Measurements from ENCODE around the gene MRPS18B. TPM values are rescaled to one million over a fixed set of nuclear protein-coding genes. Genes with fewer than 3 reads are reported as not detected.
A peak's percentile ranks its signal among the peaks of the same experiment; 100 is the strongest.

The MRPS18B gene
- total and polyA plus RNA-seq, 4 donors: 24.9 to 81.5 (median 53.6) TPM

DNA sequence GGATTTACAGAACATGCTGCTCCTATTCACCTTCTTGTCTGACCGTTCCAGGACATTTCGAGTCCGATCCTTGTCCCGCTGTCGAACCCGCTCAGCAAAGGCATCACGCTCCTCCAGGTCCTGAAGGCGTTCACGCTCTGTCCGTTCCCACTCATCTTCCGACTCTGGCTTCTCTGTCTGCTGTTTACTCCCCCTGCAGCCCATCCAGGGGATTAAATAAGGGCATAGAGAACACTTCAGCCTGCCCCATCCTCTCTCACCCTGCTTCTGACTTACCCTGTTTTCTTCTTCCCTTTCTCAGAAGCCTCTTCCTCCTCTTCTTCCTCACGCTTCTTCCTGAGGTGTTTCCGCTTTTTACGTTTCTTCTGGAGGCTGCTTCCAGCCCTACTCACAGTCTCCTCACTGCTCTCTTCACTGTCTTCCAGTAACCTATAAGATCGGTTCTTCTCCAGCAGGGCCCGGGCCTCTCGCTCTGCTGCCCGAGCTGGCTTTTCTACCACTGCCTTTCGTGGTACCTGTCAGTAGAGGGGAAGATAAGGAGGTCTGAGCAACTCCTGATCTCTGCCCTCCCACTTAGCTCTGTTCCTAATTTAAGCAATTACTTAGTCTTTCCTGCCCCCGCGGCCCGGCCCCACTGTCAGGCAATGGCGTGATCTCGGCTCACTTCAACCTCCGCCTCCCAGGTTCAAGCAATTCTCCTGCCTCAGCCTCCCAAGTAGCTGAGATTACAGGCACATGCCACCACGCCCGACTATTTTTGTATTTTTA is 53.3 kb downstream of the MRPS18B start:
- no peak for TF ChIP-seq CTCF (IDR thresholded peaks at IDR 0.05; ENCODE audit: control extremely low read depth, extremely low read depth)
- Histone ChIP-seq H3K4me1 (ENCODE audit: control insufficient read depth in 5 of 5, insufficient read depth in 5 of 5, low read length in 5 of 5) (peaks cover 0 to 8% (median 3%) of the 10 kb centered on the region in 5 donors), H3K9ac (ENCODE audit: insufficient read depth in 1 of 2, low read length in 2 of 2) (no peak overlapping the region), H3K27ac (ENCODE audit: low read depth in 1 of 2, low read length in 1 of 2) (no peak overlapping the region), H3K36me3 (ENCODE audit: control insufficient read depth in 4 of 4, insufficient read depth in 4 of 4, low read length in 4 of 4) (peaks cover 11 to 18% (median 17%) of the 10 kb centered on the region in 4 donors), H3K4me3 (no peak overlapping the region), H3K9me3 (ENCODE audit: control insufficient read depth in 4 of 4, insufficient read depth in 3 of 4, low read length in 3 of 4) (no peaks in the 10 kb centered on the region), H3K27me3 (ENCODE audit: control insufficient read depth in 3 of 3, insufficient read depth in 3 of 3, low read length in 2 of 3) (no peaks in the 10 kb centered on the region)
- WGBS, 2 donors: 88 to 91% methylated on average over 27 of the region's 27 CpGs
- no peak for DNase-seq
- no peak for ATAC-seq (ENCODE audit: insufficient read depth, low FRiP score)

GRCh38 chr6:30672445-30673253 is 55.0 kb downstream of the MRPS18B start, which contains the start of gene DHX16:
Gene DHX16, minus strand, starts transcription at chr6:30673006. Its CDS starts 165 bp downstream, at chr6:30672841.
- Histone ChIP-seq H3K4me3 (peak within 1 kb of the TSS; percentile 65), H3K9me3 (ENCODE audit: control insufficient read depth in 4 of 4, insufficient read depth in 3 of 4, low read length in 3 of 4) (no peaks in the 10 kb centered on the region), H3K36me3 (ENCODE audit: control insufficient read depth in 4 of 4, insufficient read depth in 4 of 4, low read length in 4 of 4) (peaks cover 19 to 23% (median 22%) of the 10 kb centered on the region in 4 donors), H3K27me3 (ENCODE audit: control insufficient read depth in 3 of 3, insufficient read depth in 3 of 3, low read length in 2 of 3) (no peaks in the 10 kb centered on the region), H3K9ac (ENCODE audit: insufficient read depth in 1 of 2, low read length in 2 of 2) (peak within 1 kb of the TSS; percentile 77 to 89), H3K4me1 (ENCODE audit: control insufficient read depth in 5 of 5, insufficient read depth in 5 of 5, low read length in 5 of 5) (peaks cover 0 to 8% (median 3%) of the 10 kb centered on the region in 5 donors), H3K27ac (ENCODE audit: low read depth in 1 of 2, low read length in 1 of 2) (peak within 1 kb of the TSS; percentile 45 to 91)
- ATAC-seq (ENCODE audit: insufficient read depth, low FRiP score): peak; percentile 92
- peak; percentile 96 to 98 (median 98) for DNase-seq
- 0% methylated on average over 57 of the region's 57 CpGs for WGBS, 2 donors
- TF ChIP-seq CTCF (IDR thresholded peaks at IDR 0.05; ENCODE audit: control extremely low read depth, extremely low read depth): peak; percentile 92

Small RNA genes within 50 kb of the gene (small RNA-seq; reads per million reads assigned to genes)
- 1.8 reads per million, percentile 90 among the genes with 10 or more reads in this experiment for gene MIR877 (ENCODE audit: low replicate concordance)

Other genes with a start within 250 kb of the MRPS18B start
- 100 to 1,000 TPM; 502 to 611 TPM for gene HLA-E, start 128.3 kb upstream of the MRPS18B start, total RNA-seq
- 1,000 to 10,000 TPM in 1 of 2 donors, 100 to 1,000 TPM in 1; 618 to 1,209 TPM for gene HLA-E, start 128.3 kb upstream of the MRPS18B start, polyA plus RNA-seq
- 10 to 100 TPM; 42.0 to 67.3 TPM for gene GNL1, start 61.4 kb upstream of the MRPS18B start, total RNA-seq
- gene GNL1, start 61.4 kb upstream of the MRPS18B start, polyA plus RNA-seq: 10 to 100 TPM; 41.0 to 68.5 TPM
- 10 to 100 TPM in 1 of 2 donors, 1 to 10 TPM in 1; 8.4 to 10.9 TPM for gene PRR3, start 60.5 kb upstream of the MRPS18B start, total RNA-seq
- 10 to 100 TPM in 1 of 2 donors, 1 to 10 TPM in 1; 8.6 to 11.5 TPM for gene PRR3, start 60.5 kb upstream of the MRPS18B start, polyA plus RNA-seq
- gene ABCF1, start 46.4 kb upstream of the MRPS18B start, total RNA-seq: 10 to 100 TPM; 28.8 to 55.4 TPM
- gene ABCF1, start 46.4 kb upstream of the MRPS18B start, polyA plus RNA-seq: 10 to 100 TPM; 25.8 to 43.5 TPM
- gene PPP1R10, start 597 bp upstream of the MRPS18B start, total RNA-seq: 10 to 100 TPM; 36.9 to 73.4 TPM
- 10 to 100 TPM; 21.5 to 22.1 TPM for gene PPP1R10, start 597 bp upstream of the MRPS18B start, polyA plus RNA-seq
- gene ATAT1, start 9.0 kb downstream of the MRPS18B start, total RNA-seq: 10 to 100 TPM; 10.1 to 13.3 TPM
- 1 to 10 TPM; 5.5 to 5.6 TPM for gene ATAT1, start 9.0 kb downstream of the MRPS18B start, polyA plus RNA-seq
- gene C6orf136, start 29.3 kb downstream of the MRPS18B start, total RNA-seq: 10 to 100 TPM in 1 of 2 donors, 1 to 10 TPM in 1; 5.1 to 17.4 TPM
- gene C6orf136, start 29.3 kb downstream of the MRPS18B start, polyA plus RNA-seq: 10 to 100 TPM in 1 of 2 donors, 1 to 10 TPM in 1; 9.2 to 26.0 TPM
- gene DHX16, start 55.2 kb downstream of the MRPS18B start, total RNA-seq: 10 to 100 TPM; 28.7 to 31.7 TPM
- 10 to 100 TPM; 23.4 to 31.4 TPM for gene DHX16, start 55.2 kb downstream of the MRPS18B start, polyA plus RNA-seq
- gene PPP1R18, start 68.8 kb downstream of the MRPS18B start, total RNA-seq: 10 to 100 TPM; 28.2 to 63.9 TPM
- gene PPP1R18, start 68.8 kb downstream of the MRPS18B start, polyA plus RNA-seq: 100 to 1,000 TPM in 1 of 2 donors, 10 to 100 TPM in 1; 69.3 to 155 TPM
- 10 to 100 TPM in 1 of 2 donors, 1 to 10 TPM in 1; 5.1 to 15.9 TPM for gene NRM, start 73.1 kb downstream of the MRPS18B start, total RNA-seq
- gene NRM, start 73.1 kb downstream of the MRPS18B start, polyA plus RNA-seq: 10 to 100 TPM; 16.0 to 18.7 TPM
- 10 to 100 TPM; 13.7 to 34.0 TPM for gene MDC1, start 99.4 kb downstream of the MRPS18B start, total RNA-seq
- gene MDC1, start 99.4 kb downstream of the MRPS18B start, polyA plus RNA-seq: 10 to 100 TPM in 1 of 2 donors, 1 to 10 TPM in 1; 9.9 to 11.0 TPM
- 100 to 1,000 TPM; 292 to 403 TPM for gene TUBB, start 102.5 kb downstream of the MRPS18B start, total RNA-seq
- 100 to 1,000 TPM; 171 to 303 TPM for gene TUBB, start 102.5 kb downstream of the MRPS18B start, polyA plus RNA-seq
- gene FLOT1, start 124.8 kb downstream of the MRPS18B start, total RNA-seq: 100 to 1,000 TPM in 1 of 2 donors, 10 to 100 TPM in 1; 88.0 to 171 TPM
- gene FLOT1, start 124.8 kb downstream of the MRPS18B start, polyA plus RNA-seq: 100 to 1,000 TPM; 205 to 474 TPM
- 10 to 100 TPM; 16.7 to 37.4 TPM for gene IER3, start 126.7 kb downstream of the MRPS18B start, total RNA-seq
- 100 to 1,000 TPM in 1 of 2 donors, 10 to 100 TPM in 1; 97.9 to 302 TPM for gene IER3, start 126.7 kb downstream of the MRPS18B start, polyA plus RNA-seq

Data from lung (tissue), 13 donors.